AG20443 (cell line): ENCODE results near the gene PRSS27.
"Not testable (repeated sequence)": the region's sequence is repeated elsewhere in the genome, so short reads cannot be mapped to it uniquely, and the experiment has no call there.

Experiments used
- DNase-seq: peaks from one replicate; pipeline ENCODE4 v3.0.0; 2012; ENCODE audit warnings: low spot score, mixed read lengths

Gene PRSS27

GRCh38 chr16:2708290-2708639 is 11.8 kb downstream of the PRSS27 start:
- DNase-seq: no peak

DNA sequence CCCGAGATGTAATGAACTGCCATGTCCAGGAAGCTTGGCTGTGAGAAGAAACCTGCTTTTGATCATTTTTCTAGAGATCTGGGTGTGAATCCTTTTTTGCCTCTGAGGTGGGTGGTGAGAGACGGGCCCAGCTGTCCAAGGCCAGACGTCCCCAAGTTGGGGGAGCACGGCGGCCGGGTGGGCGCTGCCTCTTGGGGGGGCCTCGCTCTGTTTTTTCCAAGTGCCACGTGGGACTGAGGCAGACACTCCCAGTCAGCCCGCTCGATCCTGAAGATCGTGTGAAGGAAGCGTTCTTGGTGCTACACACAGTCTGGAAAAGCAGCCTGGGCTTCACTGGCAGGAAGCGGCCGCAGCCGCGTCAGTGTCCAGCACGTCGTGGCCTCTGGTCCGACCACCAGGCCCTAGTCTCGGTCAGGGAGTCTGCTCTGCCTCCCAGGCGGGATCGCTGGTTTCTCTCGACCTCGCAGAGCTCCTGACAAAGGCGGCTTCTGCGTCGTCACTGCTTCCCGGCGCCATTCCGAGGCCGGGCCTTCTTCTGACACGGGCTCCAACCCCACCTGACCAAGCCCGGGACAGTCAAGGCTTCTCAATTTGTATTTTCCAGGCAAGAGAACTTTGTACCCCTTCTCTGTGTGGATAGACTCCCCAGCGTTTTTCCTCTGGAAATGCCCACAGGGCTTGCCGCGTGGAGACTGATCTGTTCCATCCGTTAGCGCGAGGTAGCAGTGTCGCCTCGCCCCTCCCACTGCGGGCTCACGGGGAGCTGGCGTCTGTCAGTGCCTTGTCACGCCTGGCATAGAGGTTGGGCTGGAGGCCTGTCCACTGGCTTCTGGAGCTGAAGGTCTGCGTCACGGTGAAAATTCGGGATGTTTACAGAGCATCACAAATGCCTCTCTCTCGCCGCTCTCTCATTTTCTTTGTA is 12.4 kb downstream of the PRSS27 start:
- DNase-seq: no peak

- no peak for DNase-seq
These were observed 13.3 kb downstream of the PRSS27 start for GRCh38 chr16:2706611-2707311.

- no peak for DNase-seq
These were observed 13.9 kb downstream of the PRSS27 start for GRCh38 chr16:2706085-2706484.

DNA sequence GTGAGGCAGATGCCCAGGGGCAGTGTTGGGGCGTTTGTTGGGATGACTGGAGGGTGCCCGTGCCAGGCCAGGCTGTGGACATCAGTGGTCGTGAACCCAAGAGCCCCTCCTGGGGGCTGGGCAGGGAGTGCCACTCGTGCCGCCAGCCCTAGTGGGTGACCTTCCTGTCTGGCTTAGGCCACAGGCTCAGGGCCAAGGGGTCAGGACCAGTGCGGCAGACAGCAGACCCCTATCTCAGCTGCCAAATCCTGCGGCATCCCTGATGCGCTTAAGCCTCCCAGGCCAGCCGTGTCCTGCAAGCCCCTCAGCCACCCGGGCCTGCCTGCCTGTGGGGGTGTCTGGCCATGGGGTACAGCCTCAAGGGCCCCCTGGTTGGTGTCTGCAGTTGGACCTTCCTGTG is 14.7 kb downstream of the PRSS27 start:
- no peak for DNase-seq

DNA sequence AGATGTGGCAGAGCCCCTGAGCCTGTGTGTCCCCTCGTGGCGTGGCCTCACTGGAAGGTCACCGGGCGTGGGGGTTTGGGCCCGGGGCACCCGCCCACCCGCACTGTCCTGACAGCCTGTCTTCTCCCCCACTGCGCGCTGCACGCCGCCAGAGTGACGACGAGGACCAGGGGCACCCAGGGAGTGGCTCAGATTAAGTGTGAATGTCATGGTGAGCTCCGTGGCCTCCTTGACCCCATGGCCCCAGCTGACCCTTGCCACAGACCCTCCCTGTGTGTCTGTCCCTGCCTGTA is 15.1 kb downstream of the PRSS27 start:
- no peak for DNase-seq

- no peak for DNase-seq
These were observed 15.7 kb downstream of the PRSS27 start for GRCh38 chr16:2704166-2704982.

DNA sequence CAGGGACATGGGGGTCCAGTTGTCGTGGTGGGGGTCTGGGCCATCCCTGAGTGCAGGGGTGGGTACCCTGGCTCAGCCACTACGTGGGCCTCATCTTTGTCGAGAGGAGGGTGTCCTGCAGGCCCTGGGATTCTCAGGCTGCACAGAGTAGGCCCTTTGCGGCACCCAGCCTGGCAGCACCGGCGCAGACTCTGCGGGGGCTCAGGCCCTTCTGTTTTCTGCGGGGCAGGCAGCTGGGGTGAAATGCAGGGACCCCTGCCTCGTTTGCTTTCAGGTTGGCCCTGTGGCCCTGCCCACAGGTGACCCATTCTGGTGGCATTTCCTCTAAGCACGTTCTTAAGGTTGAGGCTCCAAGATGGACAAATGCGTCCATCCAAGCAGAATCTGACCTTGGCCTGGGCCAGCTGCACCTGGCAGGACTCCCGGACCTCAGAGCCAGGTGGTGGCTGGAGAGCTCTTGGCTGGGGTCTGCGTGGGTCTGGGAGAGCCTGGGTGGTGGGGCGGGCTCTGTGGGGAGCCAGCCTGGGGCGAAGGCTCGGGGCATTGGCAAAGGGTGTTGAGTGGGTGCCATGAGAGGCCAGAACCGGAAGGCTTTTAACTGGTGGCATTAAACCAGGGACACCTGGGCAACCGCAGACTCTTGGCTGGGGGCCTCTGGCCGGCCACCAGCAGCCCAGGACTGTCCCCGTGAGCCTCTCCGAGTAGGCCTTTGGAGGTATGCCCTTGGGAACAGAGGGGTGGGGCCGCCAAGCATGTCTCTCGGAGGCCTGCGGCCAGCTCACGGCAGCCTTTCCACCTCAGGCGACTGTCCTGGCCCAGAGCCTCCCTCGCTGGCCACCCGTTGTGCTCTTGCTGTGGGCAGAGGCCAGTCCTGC is 16.9 kb downstream of the PRSS27 start:
- no peak for DNase-seq

- no peak for DNase-seq
These were observed 17.6 kb downstream of the PRSS27 start for GRCh38 chr16:2702438-2702825.

DNA sequence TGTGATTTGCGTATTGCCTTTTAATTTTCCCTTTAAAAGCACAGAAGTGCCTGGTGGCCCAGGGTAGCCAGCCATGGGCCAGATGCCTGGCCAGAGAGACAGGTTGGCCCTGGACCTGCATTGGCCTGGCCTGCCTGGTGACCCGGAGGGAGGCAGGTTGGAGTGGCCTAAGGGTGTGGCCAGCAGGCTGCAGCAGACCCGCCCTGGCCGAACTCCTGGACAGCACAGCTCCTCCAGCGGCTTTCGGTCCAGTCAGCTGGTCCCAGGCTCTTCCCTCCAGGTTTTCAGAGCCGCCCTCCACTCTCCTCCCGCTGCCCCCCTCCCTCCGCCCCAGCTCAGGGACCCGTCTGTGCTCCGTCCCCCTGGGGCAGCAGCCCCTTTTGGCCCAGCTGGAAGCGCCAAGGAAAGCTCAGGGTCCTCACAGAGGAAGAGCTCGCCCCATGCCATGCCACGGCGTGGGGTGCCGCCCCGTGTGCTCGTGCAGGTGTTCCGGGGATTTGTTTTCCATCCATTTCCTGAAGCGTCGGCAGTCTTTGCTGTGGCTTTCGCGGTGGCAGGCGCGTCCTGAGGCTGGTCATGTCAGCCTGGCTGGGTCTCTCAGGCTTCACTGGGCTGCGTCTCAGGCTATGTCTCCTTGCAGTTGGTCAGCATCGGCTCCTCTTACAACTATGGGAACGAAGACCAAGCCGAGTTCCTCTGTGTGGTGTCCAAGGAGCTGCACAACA is 18.1 kb downstream of the PRSS27 start:
- no peak for DNase-seq

- no peak for DNase-seq
These were observed 18.8 kb downstream of the PRSS27 start for GRCh38 chr16:2701272-2701671.

GRCh38 chr16:2700786-2701185 is 19.2 kb downstream of the PRSS27 start:
- DNase-seq: no peak

DNA sequence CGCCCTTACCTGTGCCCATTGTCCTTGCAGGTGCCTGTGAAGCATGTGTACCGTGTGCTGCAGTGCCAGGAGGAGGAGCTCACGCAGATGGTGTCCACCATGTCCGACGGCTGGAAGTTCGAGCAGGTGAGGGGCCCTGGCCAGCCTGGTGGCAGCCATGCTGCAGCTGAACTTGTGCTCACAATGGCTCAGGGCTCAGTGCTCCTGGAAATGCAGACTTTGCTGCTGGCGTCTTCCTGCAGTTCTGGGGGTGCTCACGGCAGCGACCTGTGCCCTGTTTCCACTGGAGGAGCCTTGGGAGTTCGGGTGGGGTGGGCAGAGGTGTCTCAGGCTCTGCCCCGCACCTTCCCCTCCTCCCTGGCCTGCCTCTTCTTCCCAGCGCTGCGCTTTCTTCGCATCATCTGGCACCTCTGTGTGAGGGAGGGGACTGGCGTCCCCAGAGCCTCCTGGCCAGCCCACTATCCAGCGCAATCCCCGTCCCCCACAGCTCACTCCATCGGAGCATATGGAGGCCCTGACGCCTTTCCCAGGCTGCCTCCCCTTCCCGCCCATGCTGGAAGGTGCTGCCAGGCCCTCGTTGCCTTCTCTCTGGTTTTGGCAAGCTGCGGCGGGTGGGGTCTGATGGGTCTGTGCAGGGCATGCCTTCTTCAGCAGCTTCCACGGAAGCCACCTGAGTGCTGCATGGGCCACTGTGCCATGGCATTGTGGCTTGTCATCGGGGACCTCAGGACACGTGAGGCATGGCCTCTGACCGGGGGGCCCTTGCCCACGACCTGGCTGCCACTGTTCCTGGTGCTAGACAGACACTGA is 20.0 kb downstream of the PRSS27 start:
- DNase-seq: no peak

DNA sequence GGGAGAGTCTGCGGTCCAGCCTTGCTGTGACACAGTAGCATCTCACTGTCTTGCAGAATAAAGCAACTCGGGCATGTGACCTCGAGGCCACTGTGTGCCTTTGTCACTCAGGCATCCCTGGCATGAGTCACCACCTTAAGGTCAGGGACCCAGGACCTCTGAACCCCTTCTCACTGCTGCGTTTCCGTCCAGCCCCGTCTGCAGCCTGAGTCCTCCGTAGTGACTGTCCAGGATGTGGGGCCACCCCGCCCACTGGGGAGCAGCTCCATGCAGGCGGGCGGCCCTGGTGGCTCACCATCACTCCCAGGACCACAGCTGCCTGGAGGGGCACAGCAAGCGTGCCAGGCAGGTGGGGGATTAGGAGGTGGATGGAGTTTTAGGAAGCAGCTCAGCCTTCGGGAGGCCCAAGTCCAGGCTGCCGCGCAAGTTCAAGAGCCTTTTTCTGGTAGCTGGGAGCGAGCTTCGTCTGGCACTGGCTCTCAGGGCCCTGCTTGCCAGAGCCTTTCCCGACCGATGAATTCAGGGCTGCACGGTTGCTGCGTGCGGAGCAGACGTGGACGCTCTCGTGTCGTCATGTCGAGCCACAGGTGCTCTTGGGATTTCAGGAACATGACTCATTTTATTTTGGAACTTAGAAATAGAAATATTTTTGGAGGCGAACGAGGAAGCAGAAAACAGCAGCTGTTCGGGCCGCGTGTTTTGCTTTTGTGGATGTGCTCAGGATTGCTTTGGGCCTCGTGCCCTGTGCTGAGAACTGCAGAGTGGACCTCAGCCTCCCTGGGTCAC is 20.9 kb downstream of the PRSS27 start:
- DNase-seq: no peak

DNA sequence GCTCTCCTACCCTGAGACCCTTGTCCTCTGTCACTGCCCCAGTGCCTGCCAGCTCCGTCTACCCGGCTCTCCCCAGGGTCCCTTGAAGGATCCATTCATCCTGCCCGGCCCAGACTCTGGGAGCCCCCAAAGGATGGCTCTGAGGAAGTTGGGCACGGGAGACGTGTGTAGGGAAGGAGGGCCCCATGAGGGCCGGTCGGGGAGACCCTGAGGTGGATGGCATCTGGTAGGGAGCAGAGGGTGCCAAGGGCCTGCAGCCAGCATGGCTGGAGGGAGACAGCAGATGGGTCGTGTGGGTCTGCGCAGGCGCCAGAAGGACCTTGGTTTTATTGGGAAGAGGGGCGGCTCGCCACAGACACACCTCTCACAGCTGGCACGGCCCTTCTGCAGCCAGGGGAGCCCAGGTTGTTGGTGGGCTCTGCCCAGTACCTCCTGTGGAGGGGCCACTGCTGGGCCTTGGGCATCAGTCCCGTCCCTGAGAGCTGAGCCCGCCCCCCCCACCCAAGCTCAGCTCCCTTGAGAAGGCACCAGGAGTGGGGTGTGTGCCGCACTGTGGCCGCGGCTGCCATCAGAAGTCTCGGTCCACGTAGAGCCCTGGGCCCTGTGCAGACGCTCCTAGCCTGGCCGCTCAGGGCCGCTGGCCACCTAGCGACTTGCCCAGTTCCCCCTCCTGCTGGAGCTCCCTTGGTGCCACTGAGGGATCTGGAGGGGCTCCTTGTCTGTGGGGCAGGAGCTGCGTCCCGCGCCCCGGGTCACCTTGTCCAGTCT is 21.7 kb downstream of the PRSS27 start:
- DNase-seq: no peak

GRCh38 chr16:2697401-2697948 is 22.5 kb downstream of the PRSS27 start:
- no peak for DNase-seq

DNA sequence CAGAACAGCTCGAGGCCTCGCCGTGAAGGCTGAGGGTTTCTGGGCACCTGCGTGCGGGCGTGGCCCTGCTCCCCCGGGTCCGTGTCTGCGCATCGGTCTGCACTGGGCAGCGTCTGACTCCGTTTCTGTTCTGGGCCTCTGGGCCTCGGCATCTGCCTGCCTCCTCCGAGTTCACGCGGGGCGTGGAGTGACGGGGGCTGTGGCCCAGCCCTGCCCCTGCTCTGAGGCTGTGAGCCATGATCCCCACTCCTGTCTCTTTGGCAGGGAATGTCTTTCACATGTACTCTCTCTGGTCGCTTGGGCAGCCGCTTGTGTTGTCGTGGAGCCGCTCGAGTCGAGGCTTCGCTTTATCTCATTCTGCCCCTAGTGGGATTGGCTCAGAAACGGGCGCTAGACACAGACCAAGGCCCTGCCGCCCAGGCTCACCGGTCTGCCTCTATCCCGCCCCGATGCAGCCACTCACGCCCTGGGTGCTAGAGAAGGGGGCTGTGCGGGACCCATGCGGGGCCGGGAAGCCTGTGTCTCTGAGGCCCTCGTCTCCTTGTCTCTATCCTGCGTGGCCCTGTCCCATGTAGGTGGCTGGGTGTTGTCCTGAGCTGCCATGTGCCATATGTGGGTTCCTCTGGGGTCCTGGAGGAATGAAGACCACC is 23.3 kb downstream of the PRSS27 start:
- DNase-seq: not testable (repeated sequence)
